H9 (cell line): ENCODE measurements around the gene DHX40. TPM values are rescaled to one million over a fixed set of nuclear protein-coding genes. Genes with fewer than 3 reads are reported as not detected.
A peak's percentile ranks its signal among the peaks of the same experiment; 100 is the strongest.

ENCODE experiments used
- DNase-seq: peaks from one replicate; pipeline ENCODE4 v3.0.0-alpha.2; 2017
- H2AFZ ChIP-seq: one replicate; pipeline ENCODE4 v1.6.1; 2013; ENCODE audit warnings: mild to moderate bottlenecking, low read length, control low read depth, moderate library complexity
- H2AK5ac ChIP-seq: 2 replicates; pipeline ENCODE4 v1.6.1; 2013; ENCODE audit warnings: low read length, control low read depth, mixed read lengths; ENCODE audit not compliant: insufficient read length
- H2BK120ac ChIP-seq: one replicate; pipeline ENCODE4 v1.6.1; 2013; ENCODE audit warnings: low read depth, mild to moderate bottlenecking, low read length, control low read depth, inconsistent platforms; ENCODE audit not compliant: poor library complexity, severe bottlenecking
- H2BK12ac ChIP-seq: 2 replicates; pipeline ENCODE4 v1.6.1; 2013; ENCODE audit warnings: low read length, control low read depth, mixed read lengths, low read depth; ENCODE audit not compliant: insufficient read length
- H2BK15ac ChIP-seq: 2 replicates; pipeline ENCODE4 v1.6.1; 2013; ENCODE audit warnings: low read depth, low read length, control low read depth
- H2BK20ac ChIP-seq: one replicate; pipeline ENCODE4 v1.6.1; 2013; ENCODE audit warnings: low read depth, mild to moderate bottlenecking, low read length, control low read depth, inconsistent platforms; ENCODE audit not compliant: poor library complexity, severe bottlenecking
- H2BK5ac ChIP-seq: 2 replicates; pipeline ENCODE4 v1.6.1; 2013; ENCODE audit warnings: low read length, control low read depth, mixed read lengths; ENCODE audit not compliant: insufficient read length
- H3K14ac ChIP-seq: 2 replicates; pipeline ENCODE4 v1.6.1; 2013; ENCODE audit warnings: low read length, control low read depth; ENCODE audit not compliant: insufficient read depth
- H3K18ac ChIP-seq: 2 replicates; pipeline ENCODE4 v1.6.1; 2013; ENCODE audit warnings: low read depth, mild to moderate bottlenecking, mixed read lengths, low read length, control low read depth; ENCODE audit not compliant: insufficient read length
- H3K23ac ChIP-seq: 2 replicates; pipeline ENCODE4 v1.6.1; 2013; ENCODE audit warnings: low read length, control low read depth, mixed read lengths, low read depth; ENCODE audit not compliant: insufficient read length
- H3K23me2 ChIP-seq: 2 replicates; pipeline ENCODE4 v1.6.1; 2013; ENCODE audit warnings: low read depth, mild to moderate bottlenecking, mixed read lengths, low read length, control low read depth; ENCODE audit not compliant: insufficient read length, poor library complexity, severe bottlenecking
- H3K27ac ChIP-seq: 2 replicates; pipeline ENCODE4 v1.5.1; 2013; ENCODE audit warnings: low read length, control low read depth, mixed read lengths, low read depth; ENCODE audit not compliant: insufficient read length
- H3K27me3 ChIP-seq: 2 replicates; pipeline ENCODE4 v1.6.1; 2013; ENCODE audit warnings: low read length, control low read depth, inconsistent platforms; ENCODE audit not compliant: insufficient read depth
- H3K4ac ChIP-seq: 2 replicates; pipeline ENCODE4 v1.6.1; 2013; ENCODE audit warnings: low read depth, mild to moderate bottlenecking, control low read depth, inconsistent platforms, low read length, moderate library complexity
- H3K4me1 ChIP-seq: 2 replicates; pipeline ENCODE4 v1.6.1; 2013; ENCODE audit warnings: low read length, control low read depth, inconsistent platforms; ENCODE audit not compliant: insufficient read depth
- H3K4me2 ChIP-seq: 2 replicates; pipeline ENCODE4 v1.6.1; 2013; ENCODE audit warnings: low read length, control low read depth, mixed read lengths; ENCODE audit not compliant: insufficient read length, insufficient read depth
- H3K56ac ChIP-seq: 2 replicates; pipeline ENCODE4 v1.6.1; 2013; ENCODE audit warnings: low read depth, mild to moderate bottlenecking, mixed read lengths, low read length, control low read depth; ENCODE audit not compliant: insufficient read length
- H3K79me1 ChIP-seq: 2 replicates; pipeline ENCODE4 v1.6.1; 2013; ENCODE audit warnings: low read depth, mild to moderate bottlenecking, moderate library complexity, low read length, control low read depth, inconsistent platforms; ENCODE audit not compliant: insufficient read depth, poor library complexity, severe bottlenecking
- H3K79me2 ChIP-seq: 2 replicates; pipeline ENCODE4 v1.6.1; 2013; ENCODE audit warnings: low read length, control low read depth, inconsistent platforms; ENCODE audit not compliant: insufficient read depth
- H3K9ac ChIP-seq: 2 replicates; pipeline ENCODE4 v1.6.1; 2013; ENCODE audit warnings: low read length, control low read depth, mixed read lengths; ENCODE audit not compliant: insufficient read length; ENCODE audit errors: extremely low read depth
- H3K9me3 ChIP-seq: one replicate; pipeline ENCODE4 v1.6.1; 2013; ENCODE audit warnings: low read depth, low read length, inconsistent platforms; ENCODE audit not compliant: control insufficient read depth
- H3T11ph ChIP-seq: one replicate; pipeline ENCODE4 v1.6.1; 2013; ENCODE audit warnings: mild to moderate bottlenecking, low read length, control low read depth, inconsistent platforms
- H4K20me1 ChIP-seq: one replicate; pipeline ENCODE4 v1.6.1; 2013; ENCODE audit not compliant: control insufficient read depth, insufficient read length, insufficient read depth
- H4K5ac ChIP-seq: 2 replicates; pipeline ENCODE4 v1.6.1; 2013; ENCODE audit warnings: low read depth, mild to moderate bottlenecking, mixed read lengths, low read length, control low read depth; ENCODE audit not compliant: insufficient read length
- H4K8ac ChIP-seq: replicated peaks from 2 replicates; pipeline ENCODE4 v1.6.1; 2013; ENCODE audit warnings: low read length, control low read depth, mixed read lengths, low read depth; ENCODE audit not compliant: insufficient read length
- H4K91ac ChIP-seq: 2 replicates; pipeline ENCODE4 v1.6.1; 2013; ENCODE audit warnings: low read depth, mild to moderate bottlenecking, moderate library complexity, mixed read lengths, low read length, control low read depth; ENCODE audit not compliant: insufficient read length
- H3K27ac Mint-ChIP-seq, 3 experiments: 2 replicates in 2 of 3; 3 replicates in 1 of 3; pipeline ENCODE4 v1.8.0; 2020 to 2021; ENCODE audit warnings: mixed read lengths in 3 of 3, mild to moderate bottlenecking in 1 of 3, moderate library complexity in 1 of 3
- H3K27me3 Mint-ChIP-seq: 2 replicates; pipeline ENCODE4 v1.8.0; 2021; ENCODE audit warnings: low read depth, mild to moderate bottlenecking, moderate library complexity, mixed read lengths
- H3K36me3 Mint-ChIP-seq, 3 experiments: 2 replicates in 2 of 3; 3 replicates in 1 of 3; pipeline ENCODE4 v1.8.0; 2020 to 2021; ENCODE audit warnings: low read depth in 3 of 3, mixed read lengths in 3 of 3; ENCODE audit not compliant: insufficient read depth in 1 of 3
- H3K4me1 Mint-ChIP-seq, 2 experiments: 2 replicates each; pipeline ENCODE4 v1.8.0; 2020; ENCODE audit warnings: mixed read lengths in 2 of 2
- H3K4me3 Mint-ChIP-seq, 2 experiments: 2 replicates in 1 of 2; 3 replicates in 1 of 2; pipeline ENCODE4 v1.8.0; 2020 to 2021; ENCODE audit warnings: mild to moderate bottlenecking in 2 of 2, mixed read lengths in 2 of 2, moderate library complexity in 1 of 2
- H3K9me3 Mint-ChIP-seq, 2 experiments: 2 replicates in 1 of 2; 3 replicates in 1 of 2; pipeline ENCODE4 v1.8.0; 2020; ENCODE audit warnings: mild to moderate bottlenecking in 2 of 2, mixed read lengths in 2 of 2, moderate library complexity in 1 of 2
- WGBS: extraction: QIAGEN DNeasy Blood & Tissue Kit; methylation state at CpG from one replicate; pipeline ENCODE4 v1.1.7; 2013; ENCODE audit warnings: missing lambda C conversion rate, low lambda C conversion rate, mixed read lengths; ENCODE audit not compliant: insufficient read length; ENCODE audit errors: extremely low coverage; 5-methylcytosine and 5-hydroxymethylcytosine counted together
- total RNA-seq: library from RNA; stranded (reverse); gene quantifications from 2 replicates; pipeline ENCODE4 v1.2.1, GENCODE V29; 2021
- TF ChIP-seq, protein P1 (sequence below): fragments of 200-600 bp; sonication (generic); conservative IDR thresholded peaks from 3 replicates; pipeline ENCODE4 v1.8.0; 2021; ENCODE audit warnings: antibody characterized with exemption, mild to moderate bottlenecking

Gene DHX40
- total RNA-seq, 1 experiment from 2014 or later = 28.8 TPM

DNA sequence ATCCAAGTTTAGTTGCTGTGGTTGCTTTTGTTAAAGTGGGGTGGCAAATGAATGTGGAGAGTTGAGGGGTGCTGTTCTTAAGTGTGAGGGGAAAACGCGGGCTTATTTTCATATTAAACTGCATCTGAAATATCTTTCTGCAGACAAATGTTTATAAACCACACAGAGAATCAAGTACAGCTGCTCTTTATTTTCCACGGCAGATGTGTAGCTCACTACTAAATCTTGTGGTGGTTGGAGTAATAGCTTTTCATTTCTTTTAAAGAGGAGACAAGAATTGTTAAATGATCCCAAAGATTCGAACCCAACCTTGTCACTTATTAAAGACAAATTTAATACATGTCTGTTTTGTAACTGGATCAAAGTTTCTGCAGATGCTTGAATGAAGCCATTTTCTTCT is 56.4 kb downstream of the DHX40 start:
- H2BK120ac ChIP-seq = no peak overlapping the region
- no peak overlapping the region for H3K9ac ChIP-seq
- no peaks in the 10 kb centered on the region for H4K20me1 ChIP-seq

More for the DNA sequence above, 56.4 kb downstream of the DHX40 start:
- H3K23me2 ChIP-seq = peaks cover 5% of the 10 kb centered on the region
- no peak overlapping the region for H2BK5ac ChIP-seq
- Mint-ChIP-seq H3K27ac (peak overlapping the region in 1 of 3 experiments; percentile 38; a peak in 1 of 7 replicates), H3K9me3 (no peaks in the 10 kb centered on the region), H3K36me3 (peaks cover 0 to 2% (median 0%) of the 10 kb centered on the region in 3 experiments; a peak in 5 of 7 replicates), H3K4me3 (peak overlapping the region; percentile 95 to 98), H3K27me3 (no peaks in the 10 kb centered on the region), H3K4me1 (peaks cover 36 to 38% of the 10 kb centered on the region in 2 experiments)
- no peak overlapping the region for H4K91ac ChIP-seq
- no peak for DNase-seq
- H2AK5ac ChIP-seq = no peak overlapping the region
- no peak overlapping the region for H3K23ac ChIP-seq
- H3K14ac ChIP-seq = no peak overlapping the region
- H3K18ac ChIP-seq = no peak overlapping the region
- no peak overlapping the region for H3K56ac ChIP-seq
- no peak overlapping the region for H3T11ph ChIP-seq
- no CpG with 5 or more reads among the region's 4 CpGs for WGBS
- H3K4me2 ChIP-seq = peak overlapping the region; percentile 11
- H2BK12ac ChIP-seq = no peak overlapping the region
- H4K5ac ChIP-seq = no peak overlapping the region
- H3K9me3 ChIP-seq = no peaks in the 10 kb centered on the region
- no peak overlapping the region for H3K27ac ChIP-seq
- H4K8ac ChIP-seq = no peak overlapping the region
- H3K4ac ChIP-seq = no peak overlapping the region
- no peaks in the 10 kb centered on the region for H3K27me3 ChIP-seq
- H2AFZ ChIP-seq = no peak overlapping the region
- H2BK20ac ChIP-seq = no peak overlapping the region
- no peaks in the 10 kb centered on the region for H3K79me1 ChIP-seq
- TF ChIP-seq, protein P1, sequence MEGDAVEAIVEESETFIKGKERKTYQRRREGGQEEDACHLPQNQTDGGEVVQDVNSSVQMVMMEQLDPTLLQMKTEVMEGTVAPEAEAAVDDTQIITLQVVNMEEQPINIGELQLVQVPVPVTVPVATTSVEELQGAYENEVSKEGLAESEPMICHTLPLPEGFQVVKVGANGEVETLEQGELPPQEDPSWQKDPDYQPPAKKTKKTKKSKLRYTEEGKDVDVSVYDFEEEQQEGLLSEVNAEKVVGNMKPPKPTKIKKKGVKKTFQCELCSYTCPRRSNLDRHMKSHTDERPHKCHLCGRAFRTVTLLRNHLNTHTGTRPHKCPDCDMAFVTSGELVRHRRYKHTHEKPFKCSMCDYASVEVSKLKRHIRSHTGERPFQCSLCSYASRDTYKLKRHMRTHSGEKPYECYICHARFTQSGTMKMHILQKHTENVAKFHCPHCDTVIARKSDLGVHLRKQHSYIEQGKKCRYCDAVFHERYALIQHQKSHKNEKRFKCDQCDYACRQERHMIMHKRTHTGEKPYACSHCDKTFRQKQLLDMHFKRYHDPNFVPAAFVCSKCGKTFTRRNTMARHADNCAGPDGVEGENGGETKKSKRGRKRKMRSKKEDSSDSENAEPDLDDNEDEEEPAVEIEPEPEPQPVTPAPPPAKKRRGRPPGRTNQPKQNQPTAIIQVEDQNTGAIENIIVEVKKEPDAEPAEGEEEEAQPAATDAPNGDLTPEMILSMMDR = no peak
- peaks cover 60% of the 10 kb centered on the region for H3K79me2 ChIP-seq
- H2BK15ac ChIP-seq = no peak overlapping the region
- H3K4me1 ChIP-seq = no peaks in the 10 kb centered on the region; the same call in 1 of the 2 replicates
